ENCODE measurements around the gene RBM26.
A peak's percentile ranks its signal among the peaks of the same experiment; 100 is the strongest.

The RBM26 gene

GRCh38 chr13:79413521-79413920 lies 7.5 kb upstream of the RBM26 start:
- Histone ChIP-seq H3K9ac (ENCODE audit: low read length) (no peak overlapping the region), H3K4me3 (ENCODE audit: low read length) (no peak overlapping the region), H3K27me3 (ENCODE audit: control insufficient read depth, insufficient read depth, low read length) (no peaks in the 10 kb centered on the region), H3K9me3 (ENCODE audit: control insufficient read depth, low read length) (no peaks in the 10 kb centered on the region), H3K4me1 (ENCODE audit: control insufficient read depth, insufficient read depth, low read length) (no peaks in the 10 kb centered on the region), H3K36me3 (ENCODE audit: control insufficient read depth, insufficient read depth, low read length) (no peaks in the 10 kb centered on the region)

GRCh38 chr13:79409828-79410227 lies 3.8 kb upstream of the RBM26 start:
- Histone ChIP-seq H3K36me3 (ENCODE audit: control insufficient read depth, insufficient read depth, low read length) (no peaks in the 10 kb centered on the region), H3K4me3 (ENCODE audit: low read length) (no peak overlapping the region), H3K4me1 (ENCODE audit: control insufficient read depth, insufficient read depth, low read length) (peaks cover 13% of the 10 kb centered on the region), H3K27me3 (ENCODE audit: control insufficient read depth, insufficient read depth, low read length) (no peaks in the 10 kb centered on the region), H3K9me3 (ENCODE audit: control insufficient read depth, low read length) (no peaks in the 10 kb centered on the region), H3K9ac (ENCODE audit: low read length) (no peak overlapping the region)

- Histone ChIP-seq H3K4me3 (ENCODE audit: low read length) (no peak overlapping the region), H3K4me1 (ENCODE audit: control insufficient read depth, insufficient read depth, low read length) (peaks cover 23% of the 10 kb centered on the region), H3K9me3 (ENCODE audit: control insufficient read depth, low read length) (no peaks in the 10 kb centered on the region), H3K36me3 (ENCODE audit: control insufficient read depth, insufficient read depth, low read length) (no peaks in the 10 kb centered on the region), H3K27me3 (ENCODE audit: control insufficient read depth, insufficient read depth, low read length) (no peaks in the 10 kb centered on the region), H3K9ac (ENCODE audit: low read length) (peak overlapping the region; percentile 89)
These were observed 1.4 kb upstream of the RBM26 start for GRCh38 chr13:79407349-79407979.

- Histone ChIP-seq H3K9ac (ENCODE audit: low read length) (peak overlapping the region; percentile 89), H3K4me1 (ENCODE audit: control insufficient read depth, insufficient read depth, low read length) (peaks cover 28% of the 10 kb centered on the region), H3K27me3 (ENCODE audit: control insufficient read depth, insufficient read depth, low read length) (no peaks in the 10 kb centered on the region), H3K9me3 (ENCODE audit: control insufficient read depth, low read length) (no peaks in the 10 kb centered on the region), H3K4me3 (ENCODE audit: low read length) (peak overlapping the region; percentile 84), H3K36me3 (ENCODE audit: control insufficient read depth, insufficient read depth, low read length) (no peaks in the 10 kb centered on the region)
These were observed 498 bp upstream of the RBM26 start for GRCh38 chr13:79406597-79406908.

GRCh38 chr13:79405501-79405830 lies 589 bp downstream of the RBM26 start:
- H3K4me1 ChIP-seq (ENCODE audit: control insufficient read depth, insufficient read depth, low read length): peaks cover 31% of the 10 kb centered on the region
- peak overlapping the region; percentile 89 for H3K9ac ChIP-seq (ENCODE audit: low read length)
- peak overlapping the region; percentile 84 for H3K4me3 ChIP-seq (ENCODE audit: low read length)
- no peaks in the 10 kb centered on the region for H3K36me3 ChIP-seq (ENCODE audit: control insufficient read depth, insufficient read depth, low read length)
- no peaks in the 10 kb centered on the region for H3K27me3 ChIP-seq (ENCODE audit: control insufficient read depth, insufficient read depth, low read length)
- no peaks in the 10 kb centered on the region for H3K9me3 ChIP-seq (ENCODE audit: control insufficient read depth, low read length)

GRCh38 chr13:79404985-79405384 lies 1.1 kb downstream of the RBM26 start:
- no peaks in the 10 kb centered on the region for H3K9me3 ChIP-seq (ENCODE audit: control insufficient read depth, low read length)
- peak overlapping the region; percentile 89 for H3K9ac ChIP-seq (ENCODE audit: low read length)
- no peaks in the 10 kb centered on the region for H3K36me3 ChIP-seq (ENCODE audit: control insufficient read depth, insufficient read depth, low read length)
- H3K4me3 ChIP-seq (ENCODE audit: low read length): peak overlapping the region; percentile 84
- H3K4me1 ChIP-seq (ENCODE audit: control insufficient read depth, insufficient read depth, low read length): peaks cover 31% of the 10 kb centered on the region
- no peaks in the 10 kb centered on the region for H3K27me3 ChIP-seq (ENCODE audit: control insufficient read depth, insufficient read depth, low read length)

GRCh38 chr13:79404361-79404760 lies 1.7 kb downstream of the RBM26 start:
- Histone ChIP-seq H3K27me3 (ENCODE audit: control insufficient read depth, insufficient read depth, low read length) (no peaks in the 10 kb centered on the region), H3K9me3 (ENCODE audit: control insufficient read depth, low read length) (no peaks in the 10 kb centered on the region), H3K4me3 (ENCODE audit: low read length) (peak overlapping the region; percentile 15), H3K36me3 (ENCODE audit: control insufficient read depth, insufficient read depth, low read length) (no peaks in the 10 kb centered on the region), H3K9ac (ENCODE audit: low read length) (peak overlapping the region; percentile 89), H3K4me1 (ENCODE audit: control insufficient read depth, insufficient read depth, low read length) (peaks cover 31% of the 10 kb centered on the region)

- no peak overlapping the region for H3K9ac ChIP-seq (ENCODE audit: low read length)
- H3K36me3 ChIP-seq (ENCODE audit: control insufficient read depth, insufficient read depth, low read length): no peaks in the 10 kb centered on the region
- no peak overlapping the region for H3K4me3 ChIP-seq (ENCODE audit: low read length)
These were observed 2.9 kb downstream of the RBM26 start for GRCh38 chr13:79403113-79403512.

GRCh38 chr13:79402679-79403078 lies 3.4 kb downstream of the RBM26 start:
- no peak overlapping the region for H3K9ac ChIP-seq (ENCODE audit: low read length)
- H3K4me3 ChIP-seq (ENCODE audit: low read length): no peak overlapping the region
- H3K9me3 ChIP-seq (ENCODE audit: control insufficient read depth, low read length): no peaks in the 10 kb centered on the region
- no peaks in the 10 kb centered on the region for H3K27me3 ChIP-seq (ENCODE audit: control insufficient read depth, insufficient read depth, low read length)
- no peaks in the 10 kb centered on the region for H3K36me3 ChIP-seq (ENCODE audit: control insufficient read depth, insufficient read depth, low read length)
- H3K4me1 ChIP-seq (ENCODE audit: control insufficient read depth, insufficient read depth, low read length): peaks cover 26% of the 10 kb centered on the region

More at GRCh38 chr13:79403113-79403512, 2.9 kb downstream of the RBM26 start:
- no peaks in the 10 kb centered on the region for H3K9me3 ChIP-seq (ENCODE audit: control insufficient read depth, low read length)
- H3K27me3 ChIP-seq (ENCODE audit: control insufficient read depth, insufficient read depth, low read length): no peaks in the 10 kb centered on the region
- peaks cover 31% of the 10 kb centered on the region for H3K4me1 ChIP-seq (ENCODE audit: control insufficient read depth, insufficient read depth, low read length)

- peaks cover 23% of the 10 kb centered on the region for H3K4me1 ChIP-seq (ENCODE audit: control insufficient read depth, insufficient read depth, low read length)
- no peak overlapping the region for H3K4me3 ChIP-seq (ENCODE audit: low read length)
- no peaks in the 10 kb centered on the region for H3K9me3 ChIP-seq (ENCODE audit: control insufficient read depth, low read length)
These were observed 3.9 kb downstream of the RBM26 start for GRCh38 chr13:79402074-79402635.

GRCh38 chr13:79401259-79402070 lies 4.6 kb downstream of the RBM26 start:
- H3K4me1 ChIP-seq (ENCODE audit: control insufficient read depth, insufficient read depth, low read length): peaks cover 18% of the 10 kb centered on the region

More at GRCh38 chr13:79402074-79402635, 3.9 kb downstream of the RBM26 start:
- Histone ChIP-seq H3K9ac (ENCODE audit: low read length) (no peak overlapping the region), H3K27me3 (ENCODE audit: control insufficient read depth, insufficient read depth, low read length) (no peaks in the 10 kb centered on the region), H3K36me3 (ENCODE audit: control insufficient read depth, insufficient read depth, low read length) (no peaks in the 10 kb centered on the region)

GRCh38 chr13:79398915-79399314 lies 7.1 kb downstream of the RBM26 start:
- H3K4me1 ChIP-seq (ENCODE audit: control insufficient read depth, insufficient read depth, low read length): peaks cover 18% of the 10 kb centered on the region
- H3K36me3 ChIP-seq (ENCODE audit: control insufficient read depth, insufficient read depth, low read length): no peaks in the 10 kb centered on the region
- no peaks in the 10 kb centered on the region for H3K27me3 ChIP-seq (ENCODE audit: control insufficient read depth, insufficient read depth, low read length)
- H3K9ac ChIP-seq (ENCODE audit: low read length): no peak overlapping the region
- H3K4me3 ChIP-seq (ENCODE audit: low read length): no peak overlapping the region
- H3K9me3 ChIP-seq (ENCODE audit: control insufficient read depth, low read length): no peaks in the 10 kb centered on the region

More at GRCh38 chr13:79401259-79402070, 4.6 kb downstream of the RBM26 start:
- no peak overlapping the region for H3K9ac ChIP-seq (ENCODE audit: low read length)
- no peaks in the 10 kb centered on the region for H3K9me3 ChIP-seq (ENCODE audit: control insufficient read depth, low read length)
- no peak overlapping the region for H3K4me3 ChIP-seq (ENCODE audit: low read length)
- H3K36me3 ChIP-seq (ENCODE audit: control insufficient read depth, insufficient read depth, low read length): no peaks in the 10 kb centered on the region
- H3K27me3 ChIP-seq (ENCODE audit: control insufficient read depth, insufficient read depth, low read length): no peaks in the 10 kb centered on the region
